ENCODE results near the gene STT3A. TPM values are rescaled to one million over a fixed set of nuclear protein-coding genes. Genes with fewer than 3 reads are reported as not detected.

The STT3A gene
- total RNA-seq, 1 experiment from 2014 or later: 156 TPM

DNA sequence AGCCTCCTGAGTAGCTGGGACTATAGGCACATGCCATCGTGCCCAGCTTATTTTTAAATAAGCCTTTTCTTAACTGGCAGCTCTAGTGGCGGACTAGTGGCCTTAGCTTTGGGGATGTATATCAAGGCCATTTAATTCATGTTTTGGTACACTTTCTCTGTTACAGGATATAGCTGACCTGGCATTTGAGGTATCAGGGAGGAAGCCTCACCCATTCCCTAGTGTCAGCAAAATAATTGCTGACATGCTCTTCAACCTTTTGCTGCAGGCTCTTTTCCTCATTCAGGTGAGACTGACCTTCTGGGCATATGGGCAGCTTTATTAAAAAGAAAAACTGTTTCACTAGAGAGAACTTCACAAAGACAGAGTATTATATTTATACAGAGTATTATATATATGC lies 13.9 kb upstream of the STT3A start:
- H3K9me2 ChIP-seq (ENCODE audit: insufficient read depth): no peaks in the 10 kb centered on the region
- ChIA-PET POLR2A (no interaction called here), RAD21 (ENCODE audit: low non-redundant PET in 1 of 2, low total read pairs in 2 of 2, uncharacterized antibody in 2 of 2, unreplicated experiment in 2 of 2) (no interaction called here), CTCF (no interaction called here)
- ATAC-seq: no peak
- no peak overlapping the region for H2AFZ ChIP-seq (ENCODE audit: low read depth, low read length, poor library complexity, severe bottlenecking)
- DNase-seq (ENCODE audit: low read depth, low spot score): no peak
- H3K79me2 ChIP-seq (ENCODE audit: insufficient read depth, low read length): no peaks in the 10 kb centered on the region
- H3K4me1 ChIP-seq (ENCODE audit: control insufficient read depth in 1 of 2, insufficient read depth in 2 of 2, low read length in 2 of 2): no peaks in the 10 kb centered on the region
- no peaks in the 10 kb centered on the region for H3K27me3 ChIP-seq (ENCODE audit: insufficient read depth, low read length)
- peaks cover 26 to 72% of the 10 kb centered on the region in 2 experiments for H3K36me3 ChIP-seq (ENCODE audit: control insufficient read depth in 1 of 2, insufficient read depth in 2 of 2, low read length in 2 of 2)
- no peak overlapping the region for H3K27ac ChIP-seq (ENCODE audit: low read depth, low read length)
- no peak overlapping the region for H3K9ac ChIP-seq (ENCODE audit: low read length)
- intact Hi-C loops (cut with micrococcal nuclease): no loop called here
- H3K9me3 ChIP-seq (ENCODE audit: control insufficient read depth in 1 of 2, insufficient read depth in 1 of 2, low read depth in 1 of 2, low read length in 2 of 2): no peaks in the 10 kb centered on the region
- no peak overlapping the region for H3K4me2 ChIP-seq (ENCODE audit: low read length)
- H4K20me1 ChIP-seq (ENCODE audit: insufficient read depth): no peaks in the 10 kb centered on the region
- no TSS peak for BruUV-seq (replicated peaks)
- TF ChIP-seq SRF (IDR thresholded peaks at IDR 0.05; ENCODE audit: low read depth) (no peak), EGR1 (IDR thresholded peaks at IDR 0.05; ENCODE audit: low read depth) (no peak), ZNF274 (IDR thresholded peaks at IDR 0.05; ENCODE audit: low read depth, low read length) (no peak), POLR2AphosphoS5 (IDR thresholded peaks at IDR 0.05; ENCODE audit: low read depth, low read length) (no peak), JUND (IDR thresholded peaks at IDR 0.05) (no peak)
- TF ChIP-seq, protein P1, sequence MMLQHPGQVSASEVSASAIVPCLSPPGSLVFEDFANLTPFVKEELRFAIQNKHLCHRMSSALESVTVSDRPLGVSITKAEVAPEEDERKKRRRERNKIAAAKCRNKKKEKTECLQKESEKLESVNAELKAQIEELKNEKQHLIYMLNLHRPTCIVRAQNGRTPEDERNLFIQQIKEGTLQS (IDR thresholded peaks at IDR 0.05): no peak
- TF ChIP-seq, protein P2, sequence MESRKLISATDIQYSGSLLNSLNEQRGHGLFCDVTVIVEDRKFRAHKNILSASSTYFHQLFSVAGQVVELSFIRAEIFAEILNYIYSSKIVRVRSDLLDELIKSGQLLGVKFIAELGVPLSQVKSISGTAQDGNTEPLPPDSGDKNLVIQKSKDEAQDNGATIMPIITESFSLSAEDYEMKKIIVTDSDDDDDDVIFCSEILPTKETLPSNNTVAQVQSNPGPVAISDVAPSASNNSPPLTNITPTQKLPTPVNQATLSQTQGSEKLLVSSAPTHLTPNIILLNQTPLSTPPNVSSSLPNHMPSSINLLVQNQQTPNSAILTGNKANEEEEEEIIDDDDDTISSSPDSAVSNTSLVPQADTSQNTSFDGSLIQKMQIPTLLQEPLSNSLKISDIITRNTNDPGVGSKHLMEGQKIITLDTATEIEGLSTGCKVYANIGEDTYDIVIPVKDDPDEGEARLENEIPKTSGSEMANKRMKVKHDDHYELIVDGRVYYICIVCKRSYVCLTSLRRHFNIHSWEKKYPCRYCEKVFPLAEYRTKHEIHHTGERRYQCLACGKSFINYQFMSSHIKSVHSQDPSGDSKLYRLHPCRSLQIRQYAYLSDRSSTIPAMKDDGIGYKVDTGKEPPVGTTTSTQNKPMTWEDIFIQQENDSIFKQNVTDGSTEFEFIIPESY (IDR thresholded peaks at IDR 0.05; ENCODE audit: extremely low read depth, insufficient replicate concordance, low read length): no peak
- TF ChIP-seq, protein P3, sequence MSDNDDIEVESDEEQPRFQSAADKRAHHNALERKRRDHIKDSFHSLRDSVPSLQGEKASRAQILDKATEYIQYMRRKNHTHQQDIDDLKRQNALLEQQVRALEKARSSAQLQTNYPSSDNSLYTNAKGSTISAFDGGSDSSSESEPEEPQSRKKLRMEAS (IDR thresholded peaks at IDR 0.05): no peak
- no peak overlapping the region for H3K4me3 ChIP-seq (replicated peaks in 1 of 2; ENCODE audit: low read depth in 1 of 2, low read length in 2 of 2)

DNA sequence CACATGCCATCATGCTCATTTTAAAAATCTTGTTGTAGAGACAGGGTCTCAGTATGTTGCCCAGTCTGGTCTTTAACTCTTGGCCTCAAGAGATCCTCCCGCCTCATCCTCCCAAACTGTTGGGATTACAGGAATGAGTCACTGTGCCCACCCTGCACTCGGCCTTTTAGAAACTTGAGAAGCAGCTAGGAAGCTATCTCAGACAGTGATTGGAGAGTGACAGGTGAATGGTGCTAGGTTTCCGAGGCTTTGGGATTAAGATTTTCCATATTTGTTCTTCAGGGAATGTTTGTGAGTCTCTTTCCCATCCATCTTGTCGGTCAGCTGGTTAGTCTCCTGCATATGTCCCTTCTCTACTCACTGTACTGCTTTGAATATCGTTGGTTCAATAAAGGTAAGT lies 12.8 kb upstream of the STT3A start:
- ChIA-PET POLR2A (no interaction called here), CTCF (no interaction called here), RAD21 (ENCODE audit: low non-redundant PET in 1 of 2, low total read pairs in 2 of 2, uncharacterized antibody in 2 of 2, unreplicated experiment in 2 of 2) (no interaction called here)
- DNase-seq (ENCODE audit: low read depth, low spot score) (no peak), ATAC-seq (no peak)
- Histone ChIP-seq H3K9me2 (ENCODE audit: insufficient read depth) (no peaks in the 10 kb centered on the region), H3K27ac (ENCODE audit: low read depth, low read length) (no peak overlapping the region), H3K4me1 (ENCODE audit: control insufficient read depth in 1 of 2, insufficient read depth in 2 of 2, low read length in 2 of 2) (no peaks in the 10 kb centered on the region), H3K79me2 (ENCODE audit: insufficient read depth, low read length) (no peaks in the 10 kb centered on the region), H4K20me1 (ENCODE audit: insufficient read depth) (no peaks in the 10 kb centered on the region), H3K36me3 (ENCODE audit: control insufficient read depth in 1 of 2, insufficient read depth in 2 of 2, low read length in 2 of 2) (peaks cover 30 to 69% of the 10 kb centered on the region in 2 experiments), H3K9me3 (ENCODE audit: control insufficient read depth in 1 of 2, insufficient read depth in 1 of 2, low read depth in 1 of 2, low read length in 2 of 2) (no peaks in the 10 kb centered on the region), H3K9ac (ENCODE audit: low read length) (no peak overlapping the region), H3K4me3 (replicated peaks in 1 of 2; ENCODE audit: low read depth in 1 of 2, low read length in 2 of 2) (no peak overlapping the region), H3K4me2 (ENCODE audit: low read length) (no peak overlapping the region), H2AFZ (ENCODE audit: low read depth, low read length, poor library complexity, severe bottlenecking) (no peak overlapping the region), H3K27me3 (ENCODE audit: insufficient read depth, low read length) (no peaks in the 10 kb centered on the region)
- no TSS peak for BruUV-seq (replicated peaks)
- intact Hi-C loops (cut with micrococcal nuclease): no loop called here
- no peak for TF ChIP-seq SIN3A (IDR thresholded peaks at IDR 0.05; ENCODE audit: low read depth)
- TF ChIP-seq JUND (IDR thresholded peaks at IDR 0.05): no peak
- TF ChIP-seq, protein P4, sequence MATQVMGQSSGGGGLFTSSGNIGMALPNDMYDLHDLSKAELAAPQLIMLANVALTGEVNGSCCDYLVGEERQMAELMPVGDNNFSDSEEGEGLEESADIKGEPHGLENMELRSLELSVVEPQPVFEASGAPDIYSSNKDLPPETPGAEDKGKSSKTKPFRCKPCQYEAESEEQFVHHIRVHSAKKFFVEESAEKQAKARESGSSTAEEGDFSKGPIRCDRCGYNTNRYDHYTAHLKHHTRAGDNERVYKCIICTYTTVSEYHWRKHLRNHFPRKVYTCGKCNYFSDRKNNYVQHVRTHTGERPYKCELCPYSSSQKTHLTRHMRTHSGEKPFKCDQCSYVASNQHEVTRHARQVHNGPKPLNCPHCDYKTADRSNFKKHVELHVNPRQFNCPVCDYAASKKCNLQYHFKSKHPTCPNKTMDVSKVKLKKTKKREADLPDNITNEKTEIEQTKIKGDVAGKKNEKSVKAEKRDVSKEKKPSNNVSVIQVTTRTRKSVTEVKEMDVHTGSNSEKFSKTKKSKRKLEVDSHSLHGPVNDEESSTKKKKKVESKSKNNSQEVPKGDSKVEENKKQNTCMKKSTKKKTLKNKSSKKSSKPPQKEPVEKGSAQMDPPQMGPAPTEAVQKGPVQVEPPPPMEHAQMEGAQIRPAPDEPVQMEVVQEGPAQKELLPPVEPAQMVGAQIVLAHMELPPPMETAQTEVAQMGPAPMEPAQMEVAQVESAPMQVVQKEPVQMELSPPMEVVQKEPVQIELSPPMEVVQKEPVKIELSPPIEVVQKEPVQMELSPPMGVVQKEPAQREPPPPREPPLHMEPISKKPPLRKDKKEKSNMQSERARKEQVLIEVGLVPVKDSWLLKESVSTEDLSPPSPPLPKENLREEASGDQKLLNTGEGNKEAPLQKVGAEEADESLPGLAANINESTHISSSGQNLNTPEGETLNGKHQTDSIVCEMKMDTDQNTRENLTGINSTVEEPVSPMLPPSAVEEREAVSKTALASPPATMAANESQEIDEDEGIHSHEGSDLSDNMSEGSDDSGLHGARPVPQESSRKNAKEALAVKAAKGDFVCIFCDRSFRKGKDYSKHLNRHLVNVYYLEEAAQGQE (IDR thresholded peaks at IDR 0.05; ENCODE audit: low read depth): no peak
- TF ChIP-seq RAD21 (IDR thresholded peaks at IDR 0.05; ENCODE audit: low read depth): no peak
- no peak for TF ChIP-seq FOSL1 (IDR thresholded peaks at IDR 0.05; ENCODE audit: low read depth)
- TF ChIP-seq ELF1 (IDR thresholded peaks at IDR 0.05; ENCODE audit: borderline replicate concordance, low read depth): no peak
- TF ChIP-seq EZH2 (IDR thresholded peaks at IDR 0.05): no peak
- TF ChIP-seq SRF (IDR thresholded peaks at IDR 0.05; ENCODE audit: low read depth): no peak
- no peak for TF ChIP-seq CBX3 (IDR thresholded peaks at IDR 0.05; ENCODE audit: low read depth)
- TF ChIP-seq, protein P3 (IDR thresholded peaks at IDR 0.05): no peak
- no peak for TF ChIP-seq YY1 (IDR thresholded peaks at IDR 0.05; ENCODE audit: extremely low read depth, insufficient replicate concordance, low read depth, low read length)
- no peak for TF ChIP-seq EGR1 (IDR thresholded peaks at IDR 0.05; ENCODE audit: low read depth)
- TF ChIP-seq ZNF274 (IDR thresholded peaks at IDR 0.05; ENCODE audit: low read depth, low read length): no peak
